GM18519 (cell line): Measurements from ENCODE around the gene VWF.
"Not testable (repeated sequence)": the region's sequence is repeated elsewhere in the genome, so short reads cannot be mapped to it uniquely, and the experiment has no call there.

Source experiments
- ATAC-seq: cut with Tn5 transposase; IDR thresholded peaks from one replicate; pipeline ENCODE4 v1.9.1; 2021; ENCODE audit warnings: mild to moderate bottlenecking, moderate library complexity; ENCODE audit not compliant: unreplicated experiment, low FRiP score

The VWF gene

DNA sequence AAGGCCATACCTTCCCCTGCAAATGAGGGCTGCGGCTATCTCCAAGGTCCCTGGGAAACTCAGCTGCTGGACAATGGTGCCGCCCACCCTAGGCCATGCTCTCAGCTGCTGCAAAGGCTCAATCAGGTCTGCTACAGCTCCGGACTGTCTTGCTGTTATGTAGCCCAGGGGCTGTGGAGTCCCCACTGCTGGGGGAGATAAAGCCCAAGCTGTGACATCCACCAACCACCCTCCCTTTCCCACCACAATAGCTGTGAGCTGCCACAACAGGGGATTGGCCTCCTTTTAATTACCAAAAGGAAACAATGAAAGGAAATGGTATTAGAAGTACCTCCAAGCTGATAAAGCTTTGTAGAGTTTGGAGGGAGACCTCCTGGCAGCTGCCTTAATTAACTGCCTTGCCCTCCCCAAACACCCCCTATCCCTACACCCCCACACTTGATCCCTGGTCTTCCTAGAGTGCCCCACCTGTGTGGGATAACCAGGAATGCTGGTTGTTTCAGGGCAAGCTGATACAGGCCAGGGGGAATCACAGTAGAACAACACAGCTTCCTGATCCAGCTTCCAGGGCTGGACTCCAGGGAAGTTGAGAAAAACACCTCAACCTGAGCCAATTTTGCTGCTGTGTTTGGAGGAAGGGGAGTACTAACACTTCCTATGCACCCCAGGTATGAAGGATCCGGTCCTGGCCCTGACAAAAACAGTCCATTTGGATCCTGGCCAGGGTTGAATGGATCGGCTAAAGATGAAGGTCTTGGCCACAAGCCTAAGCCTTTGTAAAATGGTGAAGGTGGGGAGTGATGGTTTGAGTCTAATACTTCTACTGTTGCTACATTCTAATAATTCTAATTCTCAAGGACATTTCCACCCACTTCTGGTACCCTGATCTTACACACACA is at the start of gene VWF:
VWF (minus strand) TSS at position 260 of the 899 bp plus-strand sequence. CDS start 1,474 bp downstream, outside the sequence.
- no peak for ATAC-seq

DNA sequence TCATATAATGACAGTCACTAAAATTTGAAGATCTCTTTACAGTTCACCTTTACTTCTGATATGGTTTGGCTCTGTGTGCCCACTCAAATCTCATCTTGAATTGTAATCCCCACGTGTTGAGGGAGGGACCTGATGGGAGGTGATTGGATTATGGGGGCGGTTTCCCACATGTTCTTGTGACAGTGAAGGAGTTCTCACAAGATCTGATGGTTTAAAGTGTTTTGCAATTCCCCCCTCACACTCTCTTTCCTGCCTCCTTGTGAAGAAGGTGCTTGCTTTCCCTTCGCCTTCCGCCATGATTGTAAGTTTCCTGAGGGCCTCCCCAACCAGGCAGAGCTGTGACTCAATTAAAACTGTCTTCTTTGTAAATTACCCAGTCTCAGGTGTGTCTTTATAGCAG is 48.4 kb upstream of the VWF start:
- ATAC-seq: no peak

DNA sequence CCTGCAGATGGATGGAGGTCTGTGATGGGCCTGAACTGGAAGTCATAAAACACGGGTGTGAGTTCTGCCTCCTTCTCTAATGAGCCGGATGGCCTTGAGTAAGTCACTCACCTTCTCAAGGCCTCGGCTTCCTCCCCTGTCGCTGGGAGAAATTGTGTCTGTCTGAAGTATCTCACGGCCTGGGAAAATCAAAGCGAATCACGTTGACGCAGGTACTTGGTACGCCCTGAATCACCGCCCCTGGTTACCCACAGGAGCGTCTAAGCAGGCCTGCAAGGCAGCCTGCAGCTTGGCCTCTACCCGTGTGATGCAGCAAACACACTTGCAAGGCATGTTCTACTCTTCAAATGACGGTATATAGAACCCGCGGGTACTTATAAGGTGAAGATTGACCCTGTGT is 47.6 kb upstream of the VWF start:
- no peak for ATAC-seq

DNA sequence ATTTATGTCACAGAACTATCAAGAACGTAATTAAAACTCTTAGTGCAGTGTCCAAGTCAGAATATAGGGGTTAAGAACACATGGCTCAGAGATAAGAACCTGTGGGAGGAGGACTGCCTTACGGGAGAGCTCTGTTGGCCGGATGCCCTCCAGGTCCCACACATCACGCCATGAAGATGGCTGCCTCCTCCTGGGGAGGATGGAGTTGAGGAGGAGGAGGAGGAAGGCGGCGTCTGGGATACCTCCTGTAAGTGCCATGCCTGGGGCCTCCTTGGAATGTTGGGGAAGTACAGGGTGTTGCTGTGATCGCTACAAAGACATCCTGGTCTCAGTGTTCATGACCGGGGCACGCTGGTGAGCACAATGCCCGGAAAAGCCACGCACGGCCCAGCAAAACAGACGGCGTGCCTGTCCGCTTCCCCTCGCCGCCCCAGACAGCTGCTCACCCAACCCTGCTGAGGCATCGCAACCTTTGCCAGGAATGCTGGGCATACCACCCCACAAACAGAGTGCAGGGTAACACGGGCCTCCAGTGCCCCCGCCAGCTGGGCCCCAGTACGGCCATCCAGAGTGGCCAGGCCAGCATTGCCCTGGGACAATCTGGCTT is 47.0 kb upstream of the VWF start:
- ATAC-seq: no peak

DNA sequence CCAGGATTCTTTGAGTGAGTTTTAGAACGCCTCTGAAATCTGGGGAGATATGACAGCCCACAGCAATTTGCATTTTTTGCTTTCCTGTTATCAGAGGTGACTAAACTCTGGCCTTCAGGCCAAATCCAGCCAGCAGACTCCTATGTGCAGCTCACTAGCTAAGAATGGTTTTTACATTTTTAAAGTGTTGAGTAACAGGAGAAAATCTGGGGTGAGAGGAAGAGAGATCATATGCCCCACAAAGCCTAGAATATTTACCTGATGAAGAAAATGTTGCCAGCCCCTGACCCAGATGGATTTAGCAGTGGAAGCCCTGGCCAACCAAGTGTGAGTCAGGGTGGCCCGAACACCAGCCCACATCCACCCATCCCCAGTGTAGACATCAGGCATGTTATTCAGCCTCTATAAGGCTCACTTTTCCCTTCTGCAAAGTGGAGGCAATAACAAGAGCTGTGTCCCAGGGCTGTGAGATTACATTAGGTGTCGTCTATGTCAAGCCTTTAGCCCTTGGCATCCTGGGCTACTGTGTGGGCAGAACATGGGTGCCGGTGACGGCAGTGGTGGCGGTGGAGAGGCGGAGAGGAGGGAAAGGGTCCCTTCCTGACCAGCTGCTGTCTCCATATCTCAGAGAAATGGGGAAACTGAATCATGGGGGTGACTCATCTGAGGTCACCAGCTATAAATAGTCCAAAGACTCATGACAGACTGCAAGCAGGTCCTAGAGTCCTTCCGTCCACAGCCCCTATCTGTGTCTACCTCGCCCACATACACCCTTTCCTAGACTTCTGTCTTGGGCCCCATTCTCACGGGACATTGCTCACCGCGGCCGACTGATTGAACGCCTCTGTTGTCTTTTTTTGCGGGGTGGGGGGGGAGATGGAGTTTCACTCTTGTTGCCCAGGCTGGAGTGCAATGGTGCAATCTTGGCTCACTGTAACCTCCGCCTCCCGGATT is 43.1 kb upstream of the VWF start:
- peak; percentile 60 for ATAC-seq

DNA sequence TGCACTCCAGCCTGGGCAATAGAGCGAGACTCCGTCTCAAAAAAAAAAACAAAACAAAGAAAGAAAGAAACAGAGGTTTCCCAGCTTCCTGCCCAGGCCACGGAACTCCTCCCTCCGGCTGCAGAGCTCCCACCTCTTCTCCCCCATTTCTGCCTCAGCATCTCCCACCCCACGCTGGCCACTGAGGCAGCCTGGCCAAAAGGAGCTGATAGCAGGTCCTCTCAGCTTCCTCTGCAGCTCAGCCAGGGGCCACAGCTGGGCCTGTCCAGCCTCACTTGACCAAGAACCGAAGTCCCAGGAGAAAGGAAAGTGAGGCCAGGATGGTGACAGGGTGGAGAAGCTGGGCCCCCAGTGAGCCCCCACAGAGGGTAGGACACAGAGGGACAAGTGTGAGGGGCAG is 42.3 kb upstream of the VWF start:
- no peak for ATAC-seq

DNA sequence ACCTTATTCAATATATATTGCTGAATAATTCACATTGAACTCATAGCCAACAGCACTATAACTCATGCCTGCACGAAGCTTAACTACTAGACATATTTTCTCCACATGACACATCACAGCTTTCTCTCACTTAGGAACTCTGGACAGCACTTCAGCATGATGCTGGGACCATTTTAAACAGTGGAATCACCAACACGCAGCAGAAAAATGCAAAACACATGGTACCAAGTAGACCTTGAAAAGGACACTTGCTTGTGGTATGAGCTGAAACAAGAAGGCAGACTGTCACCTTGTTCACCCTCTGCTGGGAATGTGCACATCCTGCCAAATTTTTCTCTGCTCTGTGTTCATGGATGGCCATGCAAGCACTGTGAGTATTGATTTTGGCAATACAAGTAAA is 40.9 kb upstream of the VWF start:
- ATAC-seq: no peak

DNA sequence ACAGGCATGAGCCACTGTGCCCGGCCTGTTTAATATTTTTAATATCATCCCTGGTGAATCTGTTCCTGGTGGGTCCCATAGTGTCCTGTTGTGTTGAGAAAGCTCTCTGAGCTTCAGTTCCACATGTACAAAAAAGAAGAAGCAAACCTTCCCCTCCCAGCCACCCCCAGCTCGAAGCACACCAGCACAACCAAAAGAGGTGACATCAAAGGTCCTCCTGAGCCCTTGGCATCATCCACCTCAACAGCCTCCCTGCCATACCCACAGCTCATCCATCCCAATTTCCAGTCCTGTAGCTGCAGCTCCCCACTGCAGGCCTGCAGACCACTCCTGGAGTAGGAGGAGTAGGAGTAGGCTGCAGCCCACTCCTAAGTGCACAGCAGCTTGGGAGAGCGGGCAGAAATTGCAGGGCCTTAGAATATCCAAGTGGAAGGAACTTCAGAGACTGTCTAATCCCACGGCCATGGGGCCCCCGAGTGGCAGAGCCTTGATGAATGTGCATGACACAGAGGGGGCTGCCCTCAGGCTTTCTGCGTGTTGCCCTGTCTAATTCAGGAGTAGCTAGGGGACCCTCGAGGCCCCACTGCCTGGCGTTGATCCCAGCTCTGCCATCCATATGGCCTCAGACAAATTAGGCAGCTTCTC is 39.1 kb upstream of the VWF start:
- ATAC-seq: no peak

DNA sequence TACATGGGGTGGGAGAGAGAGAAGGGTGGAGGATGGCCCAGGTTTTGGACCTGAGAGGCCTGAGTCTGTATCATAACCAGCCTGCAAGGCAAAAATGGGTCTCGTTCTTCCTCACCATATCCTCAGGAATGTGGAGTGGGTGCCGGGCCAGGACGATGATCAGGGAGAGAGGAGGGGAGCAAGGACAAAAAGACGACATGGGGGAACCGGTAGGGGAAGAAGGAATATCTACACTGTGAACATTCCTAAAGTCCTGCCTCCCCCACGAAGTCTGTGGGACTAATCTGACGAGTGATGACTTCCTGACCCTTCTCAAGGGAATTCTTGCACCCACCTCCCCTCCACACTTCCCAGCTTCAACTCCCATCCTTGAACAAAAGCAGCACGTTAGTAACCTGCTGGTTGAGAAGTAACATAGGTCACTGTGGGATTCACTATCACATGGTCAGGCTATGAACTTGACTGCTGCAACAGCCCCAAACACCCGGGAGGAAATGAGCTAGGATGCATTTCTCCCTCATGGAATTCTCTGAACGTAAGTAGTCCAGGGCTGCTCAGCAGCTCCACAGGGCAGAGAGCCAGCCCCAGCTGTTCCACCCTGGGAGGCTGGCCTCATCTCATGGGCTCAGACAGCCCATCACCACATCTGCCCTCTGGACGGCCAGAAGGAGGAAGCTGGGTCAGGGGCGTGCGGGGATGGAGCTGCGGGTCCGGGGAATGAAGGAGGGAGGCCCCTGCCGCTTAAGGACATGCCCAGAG is 36.8 kb upstream of the VWF start:
- no peak for ATAC-seq

DNA sequence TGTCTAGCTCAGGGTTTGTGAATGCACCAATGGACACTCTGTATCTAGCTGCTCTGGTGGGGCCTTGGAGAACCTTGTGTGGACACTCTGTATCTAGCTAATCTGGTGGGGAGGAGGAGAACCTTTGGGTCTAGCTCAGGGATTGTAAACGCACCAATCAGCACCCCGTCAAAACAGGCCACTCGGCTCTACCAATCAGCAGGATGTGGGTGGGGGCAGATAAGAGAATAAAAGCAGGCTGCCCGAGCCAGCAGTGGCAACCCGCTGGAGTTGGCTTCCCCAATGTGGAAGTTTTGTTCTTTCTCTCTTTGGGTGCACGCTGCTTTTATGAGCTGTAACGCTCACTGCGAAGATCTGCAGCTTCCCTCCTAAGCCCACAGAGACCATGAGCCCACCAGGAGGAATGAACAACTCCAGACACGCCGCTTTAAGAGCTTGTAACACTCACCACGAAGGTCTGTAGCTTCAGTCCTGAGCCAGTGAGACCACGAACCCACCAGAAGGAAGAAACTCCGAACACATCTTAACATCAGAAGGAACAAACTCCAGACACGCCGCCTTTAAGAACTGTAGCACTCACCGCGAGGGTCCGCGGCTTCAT is 35.7 kb upstream of the VWF start:
- ATAC-seq: not testable (repeated sequence)

DNA sequence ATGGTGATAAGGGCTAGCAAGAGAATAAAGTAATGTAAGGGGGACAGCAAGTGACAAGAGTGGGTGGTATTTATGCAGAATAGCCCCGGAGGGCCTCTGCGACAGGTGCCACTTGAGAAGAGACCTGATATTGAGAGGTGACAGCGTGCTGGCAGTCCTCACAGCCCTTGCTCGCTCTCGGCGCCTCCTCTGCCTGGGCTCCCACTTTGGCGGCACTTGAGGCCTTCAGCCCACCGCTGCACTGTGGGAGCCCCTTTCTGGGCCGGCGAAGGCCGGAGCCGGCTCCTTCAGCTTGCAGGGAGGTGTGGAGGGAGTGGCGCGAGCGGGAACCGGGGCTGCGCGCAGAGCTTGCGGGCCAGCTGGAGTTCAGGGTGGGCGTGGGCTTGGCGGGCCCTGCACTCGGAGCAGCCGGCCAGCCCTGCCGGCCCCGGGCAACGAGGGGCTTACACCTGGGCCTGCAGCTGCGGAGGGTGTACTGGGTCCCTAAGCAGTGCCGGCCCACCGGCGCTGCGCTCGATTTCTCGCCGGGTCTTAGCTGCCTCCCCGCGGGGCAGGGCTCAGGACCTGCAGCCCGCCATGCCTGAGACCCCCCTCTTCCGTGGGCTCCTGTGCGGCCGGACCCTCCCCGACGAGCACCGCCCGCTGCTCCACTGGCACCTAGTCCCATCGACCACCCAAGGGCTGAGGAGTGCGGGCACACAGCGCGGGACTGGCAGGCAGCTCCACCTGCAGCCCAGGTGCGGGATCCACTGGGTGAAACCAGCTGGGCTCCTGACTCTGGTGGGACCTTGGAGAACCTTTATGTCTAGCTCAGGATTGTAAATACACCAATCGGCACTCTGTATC is 34.9 kb upstream of the VWF start:
- not testable (repeated sequence) for ATAC-seq

DNA sequence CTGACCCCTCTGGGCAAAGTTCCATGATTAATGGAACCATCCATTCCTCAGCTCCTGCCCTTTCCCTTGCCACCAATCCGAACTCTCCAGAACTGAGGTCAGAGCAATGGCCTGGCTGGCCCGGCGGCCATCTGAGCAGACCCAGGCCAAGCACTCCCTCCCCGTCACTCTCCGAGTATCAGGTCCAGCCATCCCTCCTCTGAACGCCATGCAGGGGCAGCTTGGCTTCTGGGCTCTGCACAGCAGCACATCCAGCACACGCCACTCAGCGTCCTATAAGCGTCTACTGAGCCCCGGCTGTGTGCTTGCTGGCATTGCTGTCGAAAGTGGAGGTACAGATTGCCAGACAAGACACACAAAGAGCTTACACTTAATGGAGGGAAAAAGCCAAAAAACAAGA is 34.3 kb upstream of the VWF start:
- ATAC-seq: no peak

DNA sequence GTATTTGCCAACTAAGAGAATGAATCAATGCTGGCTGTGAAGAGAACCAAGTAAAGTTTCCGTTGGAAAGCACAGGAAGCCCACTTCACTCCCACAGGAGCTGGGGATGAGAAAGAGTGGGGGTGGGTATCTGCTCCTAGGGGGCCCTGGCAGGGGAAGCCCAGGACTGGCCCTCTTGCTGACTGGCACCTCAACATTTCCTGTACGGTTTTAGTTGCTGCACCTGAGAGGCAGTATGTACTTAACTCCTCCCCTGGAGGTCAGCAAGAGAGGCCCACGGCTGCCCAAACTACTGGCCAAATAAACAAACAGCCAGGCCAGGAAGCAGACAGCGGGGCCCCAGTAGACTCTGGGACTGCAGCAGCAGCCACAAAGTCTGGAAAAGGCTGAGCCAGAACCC is 33.8 kb upstream of the VWF start:
- ATAC-seq: no peak

DNA sequence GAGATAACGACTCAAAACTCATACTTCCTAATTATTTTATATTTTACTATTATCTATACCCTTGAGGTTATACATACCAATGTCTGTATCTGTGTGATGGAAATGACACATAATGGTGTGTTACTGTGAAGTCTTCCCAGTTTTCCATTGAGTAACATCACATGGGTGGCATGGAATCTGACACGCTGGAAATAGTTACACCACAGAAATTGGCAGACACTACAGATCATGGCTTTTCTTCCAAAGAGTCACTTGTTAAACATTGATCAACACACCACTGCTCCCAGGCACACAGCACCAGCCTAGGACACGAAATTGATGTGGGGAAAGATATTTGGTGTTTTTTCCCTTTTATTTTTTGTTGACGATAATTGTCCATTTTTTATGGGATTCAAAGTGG is 33.0 kb upstream of the VWF start:
- no peak for ATAC-seq

DNA sequence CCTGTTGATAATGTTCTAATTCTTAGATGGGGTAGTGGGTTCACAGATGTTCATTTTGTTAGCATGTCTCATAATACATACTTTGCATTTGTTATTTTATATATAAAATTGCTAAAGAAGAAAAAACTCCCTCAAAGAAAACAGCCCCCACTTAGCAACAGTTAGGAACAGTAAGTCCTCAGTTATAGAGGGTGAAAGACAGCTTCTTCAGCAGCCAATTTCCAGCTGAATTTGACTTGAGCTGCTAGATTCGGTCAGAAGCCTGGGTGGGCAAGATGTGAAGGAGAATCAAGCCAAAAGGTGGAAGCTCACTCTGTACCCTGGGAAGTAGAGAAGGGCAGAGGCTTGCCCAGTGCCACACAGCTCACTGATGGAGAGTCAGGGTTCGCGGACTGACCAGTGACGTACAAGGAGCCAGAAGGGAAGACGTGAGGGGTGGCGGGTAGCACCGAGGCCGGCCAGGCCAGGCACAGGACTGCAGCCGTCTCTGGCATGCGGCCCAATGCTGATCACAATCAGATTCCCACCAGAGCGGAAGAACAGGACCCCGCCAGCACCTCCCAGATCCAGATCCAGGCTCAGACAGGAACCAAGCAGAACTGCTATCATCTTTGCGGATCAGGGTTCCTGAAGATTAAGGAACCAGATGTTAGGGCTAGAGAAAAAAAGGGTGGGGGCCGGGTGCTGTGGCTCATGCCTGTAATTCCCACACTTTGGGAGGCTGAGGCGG is 30.4 kb upstream of the VWF start:
- no peak for ATAC-seq

DNA sequence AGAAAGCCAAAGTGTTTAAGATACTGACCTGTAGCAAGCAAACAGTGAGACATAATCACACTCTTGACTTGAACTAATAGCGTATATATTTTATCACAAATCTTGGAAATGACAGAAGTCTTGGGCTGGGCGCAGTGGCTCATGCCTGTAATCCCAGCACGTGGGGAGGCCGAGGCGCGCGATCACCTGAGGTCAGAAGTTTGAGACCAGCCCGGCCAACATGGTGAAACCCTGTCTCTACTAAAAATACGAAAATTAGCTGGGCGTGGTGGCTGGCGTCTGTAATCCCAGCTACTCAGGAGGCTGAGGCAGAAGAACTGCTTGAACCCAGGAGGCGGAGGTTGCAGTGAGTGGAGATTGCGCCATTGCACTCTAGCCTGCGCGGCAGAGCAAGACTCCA is 24.3 kb upstream of the VWF start:
- not testable (repeated sequence) for ATAC-seq

DNA sequence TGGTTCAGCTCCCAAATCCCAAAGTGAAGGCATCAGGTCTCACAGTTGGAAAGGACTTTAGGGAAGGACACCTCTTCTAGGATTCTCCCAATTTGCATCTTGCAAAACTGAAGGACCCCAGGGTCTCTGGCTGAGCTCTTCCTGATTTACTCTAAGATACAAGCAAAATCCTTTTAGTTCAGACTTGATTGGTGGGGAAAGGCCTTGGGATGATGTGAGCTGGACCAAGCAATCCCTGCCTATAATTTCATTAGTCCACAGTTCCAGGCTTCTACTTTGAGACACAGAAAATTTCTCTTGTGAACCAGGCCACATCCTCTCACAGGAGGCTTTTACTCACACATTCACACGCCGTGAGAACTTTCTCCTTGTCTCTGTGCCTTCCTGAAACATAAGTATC is 23.6 kb upstream of the VWF start:
- no peak for ATAC-seq

DNA sequence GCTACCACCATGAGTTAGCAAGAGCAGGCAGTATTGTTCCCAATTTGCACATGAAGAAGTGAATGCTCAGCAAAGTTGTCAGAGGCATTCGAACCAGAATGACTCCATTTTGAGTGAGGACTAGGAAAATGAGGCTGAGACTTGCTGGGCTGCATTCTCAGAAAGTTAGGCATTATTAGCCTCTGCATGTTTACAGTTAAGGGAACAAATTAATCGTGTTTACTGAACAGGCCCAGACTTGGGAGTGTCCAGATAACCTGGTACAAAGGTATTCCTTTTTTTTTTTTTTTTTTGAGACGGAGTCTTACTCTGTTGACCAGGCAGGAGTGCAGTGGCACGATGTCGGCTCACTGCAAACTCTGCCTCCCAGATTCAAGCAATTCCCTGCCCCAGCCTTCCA is 22.5 kb upstream of the VWF start:
- ATAC-seq: no peak
